GM12878 (cell line): ENCODE measurements around the gene KIF15. TPM values are rescaled to one million over a fixed set of nuclear protein-coding genes. Genes with fewer than 3 reads are reported as not detected.

ENCODE experiments used
- CBX3 ChIP-seq: fragments of 200-600 bp; sonication (generic); IDR thresholded peaks from 2 replicates; pipeline ENCODE4 v1.6.1; 2016; ENCODE audit warnings: low read depth, borderline replicate concordance
- DPF2 ChIP-seq: fragments of 450-650 bp; IDR thresholded peaks from 2 replicates; pipeline ENCODE4 v1.6.1; 2017; ENCODE audit warnings: mild to moderate bottlenecking
- FOXK2 ChIP-seq: fragments of 450-650 bp; IDR thresholded peaks from 2 replicates; pipeline ENCODE4 v1.6.1; 2017; ENCODE audit warnings: mild to moderate bottlenecking, moderate library complexity
- FOXM1 ChIP-seq: IDR thresholded peaks from 2 replicates; pipeline ENCODE4 v1.6.1; 2012; ENCODE audit warnings: low read depth, mild to moderate bottlenecking, inconsistent platforms, low read length, moderate library complexity
- HCFC1 ChIP-seq: fragments of 150-350 bp; IDR thresholded peaks from 2 replicates; pipeline ENCODE4 v1.6.1; 2014; ENCODE audit warnings: low read length
- IKZF2 ChIP-seq, 2 experiments: fragments of 450-650 bp; IDR thresholded peaks; 2 replicates each; pipeline ENCODE4 v1.6.1; 2017; ENCODE audit warnings: mild to moderate bottlenecking in 2 of 2, moderate library complexity in 2 of 2
- IRF4 ChIP-seq: IDR thresholded peaks from 2 replicates; pipeline ENCODE4 v1.6.1; 2011; ENCODE audit warnings: low read depth, low read length
- RBBP5 ChIP-seq: fragments of 200-600 bp; sonication (generic); conservative IDR thresholded peaks from 2 replicates; pipeline ENCODE4 v1.6.1; 2016
- SIX5 ChIP-seq: IDR thresholded peaks from 2 replicates; pipeline ENCODE4 v1.6.1; 2011; ENCODE audit warnings: mild to moderate bottlenecking, low read depth, low read length, moderate library complexity; ENCODE audit not compliant: severe bottlenecking
- SP1 ChIP-seq: IDR thresholded peaks from one replicate; pipeline ENCODE4 v1.6.1; 2011; ENCODE audit warnings: low read depth, low read length
- SRF ChIP-seq, 2 experiments: IDR thresholded peaks; 2 replicates each; pipeline ENCODE4 v1.6.1; 2011; ENCODE audit warnings: low read depth in 2 of 2, low read length in 2 of 2, mild to moderate bottlenecking in 1 of 2, moderate library complexity in 1 of 2
- TARDBP ChIP-seq: IDR thresholded peaks from 2 replicates; pipeline ENCODE4 v1.6.1; 2016; ENCODE audit warnings: borderline replicate concordance
- TBL1XR1 ChIP-seq: IDR thresholded peaks from 2 replicates; pipeline ENCODE4 v1.6.1; 2012; ENCODE audit warnings: low read depth, low read length, improper control_type of control experiment
- TCF12 ChIP-seq: IDR thresholded peaks from 2 replicates; pipeline ENCODE4 v1.6.1; 2011; ENCODE audit warnings: low read depth, mild to moderate bottlenecking, low read length
- ZSCAN29 ChIP-seq: fragments of 450-650 bp; IDR thresholded peaks from 2 replicates; pipeline ENCODE4 v1.6.1; 2017; ENCODE audit warnings: mild to moderate bottlenecking, moderate library complexity
- polyA plus RNA-seq, 11 experiments: library from polyadenylated mRNA; depleted of rRNA in 4 of 11; unstranded in 6 of 11; stranded (reverse) in 5 of 11; fragments of >200 nt; fragmentation: Nextera tagmentation in 4 of 11; fragmentation: Illumina TruSeq in 1 of 11; extraction: Ambion mirVana in 4 of 11; extraction: Trizol in 1 of 11; gene quantifications; 1 replicate in 1 of 11; 2 replicates in 10 of 11; pipeline versions ENCODE4 v1.2.1 to v1.2.3, GENCODE V29; 2011 to 2016; ENCODE audit warnings: inconsistent platforms in 2 of 11, missing spikeins in 2 of 11, low read depth in 1 of 11
- total RNA-seq, 4 experiments: library from RNA; depleted of rRNA in 3 of 4; stranded (reverse); fragments of >200 nt in 3 of 4; fragmentation: Illumina TruSeq in 1 of 4; extraction: Trizol in 1 of 4; gene quantifications; 2 replicates each; pipeline versions ENCODE4 v1.2.1 to v1.2.3, GENCODE V29; 2013 to 2021
- TF ChIP-seq, protein P1 (sequence below): IDR thresholded peaks from 2 replicates; pipeline ENCODE4 v1.6.1; 2012; ENCODE audit warnings: improper control_type of control experiment, low read depth, low read length; ENCODE audit not compliant: insufficient replicate concordance
- TF ChIP-seq, protein P2 (sequence below): IDR thresholded peaks from 2 replicates; pipeline ENCODE4 v1.6.1; 2011; ENCODE audit warnings: low read depth, low read length, improper control_type of control experiment, borderline replicate concordance
- TF ChIP-seq, protein P3 (sequence below): fragments of 450-650 bp; IDR thresholded peaks from 2 replicates; pipeline ENCODE4 v1.6.1; 2017; ENCODE audit warnings: low read depth, mild to moderate bottlenecking, moderate library complexity
- TF ChIP-seq, protein P4 (sequence below): fragments of 450-650 bp; IDR thresholded peaks from 2 replicates; pipeline ENCODE4 v1.6.1; 2017; ENCODE audit warnings: mild to moderate bottlenecking, low read depth, inconsistent platforms; ENCODE audit not compliant: poor library complexity, severe bottlenecking
- TF ChIP-seq, protein P5 (sequence below): fragments of 450-650 bp; conservative IDR thresholded peaks from 2 replicates; pipeline ENCODE4 v1.6.1; 2017; ENCODE audit warnings: mild to moderate bottlenecking, moderate library complexity

Gene KIF15
- total and polyA plus RNA-seq, 10 of the 15 experiments (the other 5 are each of a cell fraction or from before 2014, with no cell fraction given) = 12.3 to 51.8 (median 26.0) TPM

DNA sequence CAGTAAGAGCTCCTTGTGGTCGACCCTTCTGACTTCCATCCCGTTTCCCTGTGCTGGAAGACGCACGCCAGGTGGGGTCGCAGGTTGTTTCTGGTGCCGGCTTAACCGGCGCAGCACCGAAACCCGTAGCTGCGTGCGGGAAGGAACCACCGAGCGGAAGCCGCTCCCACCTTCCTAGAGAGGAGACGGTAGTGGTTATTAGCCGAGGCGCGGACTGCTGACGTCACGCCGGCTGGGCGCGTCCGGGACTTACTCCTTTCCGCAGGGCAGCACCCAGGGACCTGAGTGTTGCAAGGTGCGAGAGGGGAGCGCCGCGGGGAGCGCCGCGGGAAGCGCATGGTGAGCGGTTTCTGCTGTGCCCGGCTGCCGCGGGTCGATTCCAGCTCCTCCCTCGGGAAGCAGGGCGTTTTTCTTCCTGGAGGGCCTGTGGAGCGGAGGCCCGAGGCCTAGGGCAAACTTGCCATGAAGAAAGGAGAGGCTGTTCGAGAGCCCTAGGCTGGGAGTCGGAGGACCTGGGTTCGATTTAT lies 32.1 kb upstream of the KIF15 start, which contains the start of gene ZNF501 (continued):
- TF ChIP-seq, protein P1, sequence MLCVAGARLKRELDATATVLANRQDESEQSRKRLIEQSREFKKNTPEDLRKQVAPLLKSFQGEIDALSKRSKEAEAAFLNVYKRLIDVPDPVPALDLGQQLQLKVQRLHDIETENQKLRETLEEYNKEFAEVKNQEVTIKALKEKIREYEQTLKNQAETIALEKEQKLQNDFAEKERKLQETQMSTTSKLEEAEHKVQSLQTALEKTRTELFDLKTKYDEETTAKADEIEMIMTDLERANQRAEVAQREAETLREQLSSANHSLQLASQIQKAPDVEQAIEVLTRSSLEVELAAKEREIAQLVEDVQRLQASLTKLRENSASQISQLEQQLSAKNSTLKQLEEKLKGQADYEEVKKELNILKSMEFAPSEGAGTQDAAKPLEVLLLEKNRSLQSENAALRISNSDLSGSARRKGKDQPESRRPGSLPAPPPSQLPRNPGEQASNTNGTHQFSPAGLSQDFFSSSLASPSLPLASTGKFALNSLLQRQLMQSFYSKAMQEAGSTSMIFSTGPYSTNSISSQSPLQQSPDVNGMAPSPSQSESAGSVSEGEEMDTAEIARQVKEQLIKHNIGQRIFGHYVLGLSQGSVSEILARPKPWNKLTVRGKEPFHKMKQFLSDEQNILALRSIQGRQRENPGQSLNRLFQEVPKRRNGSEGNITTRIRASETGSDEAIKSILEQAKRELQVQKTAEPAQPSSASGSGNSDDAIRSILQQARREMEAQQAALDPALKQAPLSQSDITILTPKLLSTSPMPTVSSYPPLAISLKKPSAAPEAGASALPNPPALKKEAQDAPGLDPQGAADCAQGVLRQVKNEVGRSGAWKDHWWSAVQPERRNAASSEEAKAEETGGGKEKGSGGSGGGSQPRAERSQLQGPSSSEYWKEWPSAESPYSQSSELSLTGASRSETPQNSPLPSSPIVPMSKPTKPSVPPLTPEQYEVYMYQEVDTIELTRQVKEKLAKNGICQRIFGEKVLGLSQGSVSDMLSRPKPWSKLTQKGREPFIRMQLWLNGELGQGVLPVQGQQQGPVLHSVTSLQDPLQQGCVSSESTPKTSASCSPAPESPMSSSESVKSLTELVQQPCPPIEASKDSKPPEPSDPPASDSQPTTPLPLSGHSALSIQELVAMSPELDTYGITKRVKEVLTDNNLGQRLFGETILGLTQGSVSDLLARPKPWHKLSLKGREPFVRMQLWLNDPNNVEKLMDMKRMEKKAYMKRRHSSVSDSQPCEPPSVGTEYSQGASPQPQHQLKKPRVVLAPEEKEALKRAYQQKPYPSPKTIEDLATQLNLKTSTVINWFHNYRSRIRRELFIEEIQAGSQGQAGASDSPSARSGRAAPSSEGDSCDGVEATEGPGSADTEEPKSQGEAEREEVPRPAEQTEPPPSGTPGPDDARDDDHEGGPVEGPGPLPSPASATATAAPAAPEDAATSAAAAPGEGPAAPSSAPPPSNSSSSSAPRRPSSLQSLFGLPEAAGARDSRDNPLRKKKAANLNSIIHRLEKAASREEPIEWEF = no peak
- TF ChIP-seq RBBP5 (no peak), SIX5 (no peak), DPF2 (no peak), HCFC1 (peak; percentile 76), TARDBP (peak; percentile 18; the same call in 1 of the 2 replicates), IKZF2 (IDR thresholded peaks at IDR 0.05) (peak; percentile 47 to 48; a peak in 2 of 4 replicates), TCF12 (no peak), TBL1XR1 (no peak; the same call in 1 of the 2 replicates), ZSCAN29 (no peak), SRF (IDR thresholded peaks at IDR 0.05; ENCODE audit: low read depth in 2 of 2, low read length in 2 of 2) (peak in 1 of 2 experiments; percentile 70; a peak in 1 of 4 replicates), CBX3 (no peak), FOXK2 (no peak), FOXM1 (no peak), IRF4 (0 out of 2 replicates have a peak, but pooled peaks have one; percentile 24), SP1 (peak; percentile 20)
- TF ChIP-seq, protein P2, sequence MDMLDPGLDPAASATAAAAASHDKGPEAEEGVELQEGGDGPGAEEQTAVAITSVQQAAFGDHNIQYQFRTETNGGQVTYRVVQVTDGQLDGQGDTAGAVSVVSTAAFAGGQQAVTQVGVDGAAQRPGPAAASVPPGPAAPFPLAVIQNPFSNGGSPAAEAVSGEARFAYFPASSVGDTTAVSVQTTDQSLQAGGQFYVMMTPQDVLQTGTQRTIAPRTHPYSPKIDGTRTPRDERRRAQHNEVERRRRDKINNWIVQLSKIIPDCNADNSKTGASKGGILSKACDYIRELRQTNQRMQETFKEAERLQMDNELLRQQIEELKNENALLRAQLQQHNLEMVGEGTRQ = no peak
- TF ChIP-seq, protein P3, sequence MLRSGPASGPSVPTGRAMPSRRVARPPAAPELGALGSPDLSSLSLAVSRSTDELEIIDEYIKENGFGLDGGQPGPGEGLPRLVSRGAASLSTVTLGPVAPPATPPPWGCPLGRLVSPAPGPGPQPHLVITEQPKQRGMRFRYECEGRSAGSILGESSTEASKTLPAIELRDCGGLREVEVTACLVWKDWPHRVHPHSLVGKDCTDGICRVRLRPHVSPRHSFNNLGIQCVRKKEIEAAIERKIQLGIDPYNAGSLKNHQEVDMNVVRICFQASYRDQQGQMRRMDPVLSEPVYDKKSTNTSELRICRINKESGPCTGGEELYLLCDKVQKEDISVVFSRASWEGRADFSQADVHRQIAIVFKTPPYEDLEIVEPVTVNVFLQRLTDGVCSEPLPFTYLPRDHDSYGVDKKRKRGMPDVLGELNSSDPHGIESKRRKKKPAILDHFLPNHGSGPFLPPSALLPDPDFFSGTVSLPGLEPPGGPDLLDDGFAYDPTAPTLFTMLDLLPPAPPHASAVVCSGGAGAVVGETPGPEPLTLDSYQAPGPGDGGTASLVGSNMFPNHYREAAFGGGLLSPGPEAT = peak; percentile 52; the same call in 1 of the 2 replicates
- TF ChIP-seq, protein P4, sequence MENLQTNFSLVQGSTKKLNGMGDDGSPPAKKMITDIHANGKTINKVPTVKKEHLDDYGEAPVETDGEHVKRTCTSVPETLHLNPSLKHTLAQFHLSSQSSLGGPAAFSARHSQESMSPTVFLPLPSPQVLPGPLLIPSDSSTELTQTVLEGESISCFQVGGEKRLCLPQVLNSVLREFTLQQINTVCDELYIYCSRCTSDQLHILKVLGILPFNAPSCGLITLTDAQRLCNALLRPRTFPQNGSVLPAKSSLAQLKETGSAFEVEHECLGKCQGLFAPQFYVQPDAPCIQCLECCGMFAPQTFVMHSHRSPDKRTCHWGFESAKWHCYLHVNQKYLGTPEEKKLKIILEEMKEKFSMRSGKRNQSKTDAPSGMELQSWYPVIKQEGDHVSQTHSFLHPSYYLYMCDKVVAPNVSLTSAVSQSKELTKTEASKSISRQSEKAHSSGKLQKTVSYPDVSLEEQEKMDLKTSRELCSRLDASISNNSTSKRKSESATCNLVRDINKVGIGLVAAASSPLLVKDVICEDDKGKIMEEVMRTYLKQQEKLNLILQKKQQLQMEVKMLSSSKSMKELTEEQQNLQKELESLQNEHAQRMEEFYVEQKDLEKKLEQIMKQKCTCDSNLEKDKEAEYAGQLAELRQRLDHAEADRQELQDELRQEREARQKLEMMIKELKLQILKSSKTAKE = no peak
- TF ChIP-seq, protein P5, sequence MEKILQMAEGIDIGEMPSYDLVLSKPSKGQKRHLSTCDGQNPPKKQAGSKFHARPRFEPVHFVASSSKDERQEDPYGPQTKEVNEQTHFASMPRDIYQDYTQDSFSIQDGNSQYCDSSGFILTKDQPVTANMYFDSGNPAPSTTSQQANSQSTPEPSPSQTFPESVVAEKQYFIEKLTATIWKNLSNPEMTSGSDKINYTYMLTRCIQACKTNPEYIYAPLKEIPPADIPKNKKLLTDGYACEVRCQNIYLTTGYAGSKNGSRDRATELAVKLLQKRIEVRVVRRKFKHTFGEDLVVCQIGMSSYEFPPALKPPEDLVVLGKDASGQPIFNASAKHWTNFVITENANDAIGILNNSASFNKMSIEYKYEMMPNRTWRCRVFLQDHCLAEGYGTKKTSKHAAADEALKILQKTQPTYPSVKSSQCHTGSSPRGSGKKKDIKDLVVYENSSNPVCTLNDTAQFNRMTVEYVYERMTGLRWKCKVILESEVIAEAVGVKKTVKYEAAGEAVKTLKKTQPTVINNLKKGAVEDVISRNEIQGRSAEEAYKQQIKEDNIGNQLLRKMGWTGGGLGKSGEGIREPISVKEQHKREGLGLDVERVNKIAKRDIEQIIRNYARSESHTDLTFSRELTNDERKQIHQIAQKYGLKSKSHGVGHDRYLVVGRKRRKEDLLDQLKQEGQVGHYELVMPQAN = 0 out of 2 replicates have a peak, but pooled peaks have one; percentile 28
